GM19193 (cell line): ENCODE data around the gene PCDH9.

Experiments
- POLR2A ChIP-seq: IDR thresholded peaks from 4 replicates; pipeline ENCODE4 v1.6.1; 2011; ENCODE audit not compliant: insufficient read depth, insufficient read length; ENCODE audit errors: extremely low read depth

PCDH9 gene

GRCh38 chr13:67200605-67201004 is 29.5 kb downstream of the PCDH9 start:
- no peak for TF ChIP-seq POLR2A

- no peak for TF ChIP-seq POLR2A
Observed at GRCh38 chr13:67200183-67200582, 30.0 kb downstream of the PCDH9 start.

GRCh38 chr13:67197704-67198103 is 32.4 kb downstream of the PCDH9 start:
- no peak for TF ChIP-seq POLR2A

GRCh38 chr13:67193979-67194378 is 36.2 kb downstream of the PCDH9 start:
- no peak for TF ChIP-seq POLR2A

GRCh38 chr13:67192751-67193150 is 37.4 kb downstream of the PCDH9 start:
- TF ChIP-seq POLR2A: no peak

GRCh38 chr13:67186995-67187569 is 43.1 kb downstream of the PCDH9 start:
- no peak for TF ChIP-seq POLR2A

GRCh38 chr13:67184247-67184646 is 45.9 kb downstream of the PCDH9 start:
- no peak for TF ChIP-seq POLR2A

GRCh38 chr13:67183151-67183550 is 47.0 kb downstream of the PCDH9 start:
- no peak for TF ChIP-seq POLR2A

- TF ChIP-seq POLR2A: no peak
Observed at GRCh38 chr13:67175836-67176459, 54.2 kb downstream of the PCDH9 start.

- TF ChIP-seq POLR2A: no peak
Observed at GRCh38 chr13:67168384-67168783, 61.8 kb downstream of the PCDH9 start.

- no peak for TF ChIP-seq POLR2A
Observed at GRCh38 chr13:67167420-67167819, 62.7 kb downstream of the PCDH9 start.

GRCh38 chr13:67161176-67161575 is 69.0 kb downstream of the PCDH9 start:
- no peak for TF ChIP-seq POLR2A

- no peak for TF ChIP-seq POLR2A
Observed at GRCh38 chr13:67158903-67159302, 71.2 kb downstream of the PCDH9 start.

- TF ChIP-seq POLR2A: no peak
Observed at GRCh38 chr13:67156723-67157060, 73.4 kb downstream of the PCDH9 start.

- TF ChIP-seq POLR2A: no peak
Observed at GRCh38 chr13:67155898-67156722, 74.0 kb downstream of the PCDH9 start.

- TF ChIP-seq POLR2A: no peak
Observed at GRCh38 chr13:67152085-67152484, 78.1 kb downstream of the PCDH9 start.
